Astrocyte of the spinal cord (primary cell): ENCODE data around the gene SLC8A3.

Experiments
- DNase-seq: peaks from one replicate; pipeline ENCODE4 v3.0.0; 2011; ENCODE audit warnings: low read depth, low spot score
- H3K4me3 ChIP-seq: 2 replicates; pipeline ENCODE4 v1.5.1; 2011; ENCODE audit warnings: low read depth, mild to moderate bottlenecking, low read length, moderate library complexity
- in situ Hi-C: cut with HindIII; loops from 2 replicates; pipeline ENCODE4 v1.10.0; 2017; ENCODE audit warnings: low sequenced_read_pairs
- TF ChIP-seq, protein P1 (sequence below): IDR thresholded peaks from 2 replicates; pipeline ENCODE4 v1.5.1; 2012; ENCODE audit warnings: low read depth, mild to moderate bottlenecking, low read length, inconsistent platforms

The SLC8A3 gene

DNA sequence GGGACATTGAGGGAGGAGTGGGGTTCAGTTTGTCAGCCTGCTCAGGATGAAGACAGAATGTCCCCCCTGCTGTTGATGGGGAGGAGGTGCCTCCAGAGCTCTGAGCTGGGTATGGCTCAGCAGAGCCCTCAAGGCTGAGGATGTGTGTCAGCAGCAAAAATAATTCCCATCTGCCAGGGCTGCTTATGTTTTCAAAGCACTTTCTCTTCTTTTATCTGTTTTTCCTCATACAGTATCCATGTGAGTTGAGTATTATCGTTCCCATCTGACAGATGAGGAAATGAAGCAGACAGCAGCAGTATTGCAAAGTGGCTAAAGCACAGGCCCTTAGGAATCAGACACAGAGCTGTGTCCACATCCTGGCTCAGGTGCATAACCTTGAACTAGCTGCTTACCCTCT is 94.1 kb downstream of the SLC8A3 start:
- TF ChIP-seq, protein P1, sequence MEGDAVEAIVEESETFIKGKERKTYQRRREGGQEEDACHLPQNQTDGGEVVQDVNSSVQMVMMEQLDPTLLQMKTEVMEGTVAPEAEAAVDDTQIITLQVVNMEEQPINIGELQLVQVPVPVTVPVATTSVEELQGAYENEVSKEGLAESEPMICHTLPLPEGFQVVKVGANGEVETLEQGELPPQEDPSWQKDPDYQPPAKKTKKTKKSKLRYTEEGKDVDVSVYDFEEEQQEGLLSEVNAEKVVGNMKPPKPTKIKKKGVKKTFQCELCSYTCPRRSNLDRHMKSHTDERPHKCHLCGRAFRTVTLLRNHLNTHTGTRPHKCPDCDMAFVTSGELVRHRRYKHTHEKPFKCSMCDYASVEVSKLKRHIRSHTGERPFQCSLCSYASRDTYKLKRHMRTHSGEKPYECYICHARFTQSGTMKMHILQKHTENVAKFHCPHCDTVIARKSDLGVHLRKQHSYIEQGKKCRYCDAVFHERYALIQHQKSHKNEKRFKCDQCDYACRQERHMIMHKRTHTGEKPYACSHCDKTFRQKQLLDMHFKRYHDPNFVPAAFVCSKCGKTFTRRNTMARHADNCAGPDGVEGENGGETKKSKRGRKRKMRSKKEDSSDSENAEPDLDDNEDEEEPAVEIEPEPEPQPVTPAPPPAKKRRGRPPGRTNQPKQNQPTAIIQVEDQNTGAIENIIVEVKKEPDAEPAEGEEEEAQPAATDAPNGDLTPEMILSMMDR = no peak
- DNase-seq = no peak
- in situ Hi-C loops = no loop called here
- H3K4me3 ChIP-seq = no peak overlapping the region

DNA sequence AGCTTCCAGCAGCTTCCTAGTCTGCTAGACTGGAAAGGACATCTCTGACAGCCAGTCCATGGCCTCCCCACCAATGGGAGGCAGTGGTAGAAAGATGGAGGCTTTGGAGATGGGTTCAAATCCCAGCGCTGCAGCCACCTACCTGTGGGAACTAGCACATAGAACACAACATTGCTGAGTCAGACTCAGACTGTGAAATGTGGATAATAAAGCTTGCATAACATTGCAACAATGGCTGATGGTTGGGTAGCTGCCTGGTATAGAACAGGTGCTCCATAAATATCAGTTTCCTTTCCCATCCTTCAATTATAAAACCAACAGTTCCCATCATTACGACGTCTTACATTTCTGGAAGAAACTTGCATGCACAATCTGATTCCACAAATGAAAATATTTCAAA is 94.6 kb downstream of the SLC8A3 start:
- TF ChIP-seq, protein P1 = no peak
- in situ Hi-C loops = no loop called here
- H3K4me3 ChIP-seq = no peak overlapping the region
- no peak for DNase-seq

DNA sequence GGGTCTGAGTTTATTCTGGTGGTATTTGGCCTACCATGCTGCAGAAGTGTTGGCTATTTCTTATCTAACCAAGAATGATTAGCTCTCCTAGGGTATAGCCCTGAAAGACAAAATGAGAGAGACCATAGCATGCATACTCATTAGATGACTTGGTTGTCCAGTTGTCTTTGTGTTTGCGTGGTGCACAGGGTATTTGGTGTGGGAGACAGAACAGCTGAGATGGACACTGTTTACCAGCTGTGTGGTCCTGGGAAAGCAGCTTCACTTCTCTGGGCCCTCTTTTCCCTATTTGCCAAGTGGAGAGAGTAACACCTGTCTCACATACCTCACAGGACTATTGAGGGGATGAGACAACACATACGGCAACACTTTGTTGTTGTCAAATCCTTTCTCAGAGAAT is 95.6 kb downstream of the SLC8A3 start:
- no peak overlapping the region for H3K4me3 ChIP-seq
- TF ChIP-seq, protein P1 = no peak
- in situ Hi-C loops = no loop called here
- DNase-seq = no peak

DNA sequence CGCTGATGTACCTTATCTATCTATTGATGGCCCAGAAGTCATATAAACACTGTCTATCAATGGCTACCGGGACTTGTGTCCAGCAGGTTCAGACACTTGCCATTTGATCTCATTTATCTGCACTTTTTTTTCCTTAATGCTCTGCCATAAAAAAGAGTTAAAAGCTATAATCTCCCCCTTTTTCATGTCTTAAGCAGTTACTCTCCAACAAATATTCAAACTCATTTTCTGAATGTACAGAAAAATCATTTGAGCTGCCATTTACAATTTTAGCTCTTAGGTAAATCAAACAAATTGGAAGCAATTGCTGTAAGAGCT is 101.4 kb downstream of the SLC8A3 start:
- no peak for DNase-seq
- in situ Hi-C loops = no loop called here
- H3K4me3 ChIP-seq = no peak overlapping the region
- TF ChIP-seq, protein P1 = no peak

DNA sequence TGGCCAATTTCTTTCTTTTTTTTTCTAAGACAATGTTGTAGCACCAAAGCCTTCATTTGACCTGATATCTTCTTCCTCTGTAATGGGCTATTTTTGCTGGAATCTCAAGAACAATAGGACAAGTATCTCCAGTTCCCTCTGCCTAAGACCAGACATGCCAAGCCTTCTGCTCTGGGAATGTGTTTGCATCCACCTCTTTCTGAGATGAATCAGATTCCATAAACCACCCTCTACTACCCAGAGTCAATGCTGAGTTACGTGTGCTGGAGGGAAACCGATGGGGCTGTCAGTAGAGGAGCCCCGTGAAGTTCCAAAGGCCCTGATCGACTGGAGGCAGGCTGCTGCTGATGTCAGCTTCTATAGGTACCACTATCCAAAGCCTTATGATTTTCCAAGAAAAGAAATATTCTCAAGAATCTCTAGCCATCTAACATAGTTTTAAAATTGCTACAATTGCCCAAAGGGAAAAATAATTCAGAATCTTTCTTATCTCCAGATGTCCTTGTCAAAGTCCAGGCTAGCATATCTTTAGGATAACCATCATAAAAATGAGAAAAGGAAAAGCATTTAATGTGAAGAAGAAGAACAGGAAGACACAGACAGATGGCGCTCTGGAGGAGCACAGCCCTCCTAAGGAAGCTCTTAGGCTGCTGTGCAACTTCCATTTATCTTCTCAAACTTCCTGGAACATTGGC is 101.9 kb downstream of the SLC8A3 start:
- H3K4me3 ChIP-seq = no peak overlapping the region
- peak; percentile 50 for DNase-seq
- TF ChIP-seq, protein P1 = peak; percentile 71
- in situ Hi-C loops = no loop called here

DNA sequence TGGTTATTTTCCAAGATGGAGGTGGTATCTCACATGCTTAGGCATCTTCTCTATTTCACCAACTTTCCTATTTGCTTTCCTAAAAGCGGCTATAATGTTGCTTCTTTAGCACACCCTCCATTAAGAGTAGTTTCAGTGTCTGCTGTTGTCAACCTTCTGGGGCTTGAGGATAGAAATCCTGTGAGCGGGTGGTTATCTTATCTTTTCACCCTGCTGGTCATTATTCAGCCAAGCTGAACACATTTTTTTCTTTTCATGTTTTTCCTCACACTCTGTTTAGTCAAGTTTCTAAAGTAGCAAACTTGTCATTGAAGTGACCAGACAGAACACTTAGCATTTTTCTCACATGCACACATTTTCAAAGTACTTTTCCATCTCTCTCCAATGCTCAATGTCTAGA is 104.5 kb downstream of the SLC8A3 start:
- in situ Hi-C loops = no loop called here
- TF ChIP-seq, protein P1 = no peak
- no peak overlapping the region for H3K4me3 ChIP-seq
- DNase-seq = no peak

DNA sequence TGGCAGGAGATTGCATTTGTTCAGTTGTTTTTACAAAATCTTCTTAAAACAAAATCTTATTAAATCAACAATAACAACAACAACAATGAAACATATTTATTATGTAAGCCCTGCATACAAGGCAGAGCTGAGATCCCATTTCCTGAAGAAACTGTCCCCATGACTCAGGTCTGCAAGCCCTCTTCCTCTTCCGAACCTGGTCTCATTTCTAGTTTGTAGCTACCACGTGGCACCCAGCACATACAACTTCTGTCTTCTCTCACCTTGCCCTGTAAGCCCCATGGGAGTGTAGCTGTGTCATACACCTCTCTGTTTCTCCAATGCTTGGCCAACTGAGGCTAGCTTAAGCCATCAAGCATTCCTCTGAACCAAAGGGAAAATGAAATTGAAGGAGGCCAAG is 106.4 kb downstream of the SLC8A3 start:
- TF ChIP-seq, protein P1 = no peak
- in situ Hi-C loops = no loop called here

More for the DNA sequence above, 106.4 kb downstream of the SLC8A3 start:
- H3K4me3 ChIP-seq = no peak overlapping the region
- no peak for DNase-seq
